HG03342 (cell line): ENCODE measurements around the gene TMEM131L.

Experiments used
- ATAC-seq: cut with Tn5 transposase; IDR thresholded peaks from one replicate; pipeline ENCODE4 v1.9.1; 2021; ENCODE audit warnings: mild to moderate bottlenecking, moderate library complexity; ENCODE audit not compliant: unreplicated experiment

The TMEM131L gene

GRCh38 chr4:153570228-153570973 is 104.2 kb downstream of the TMEM131L start:
- ATAC-seq: peak; percentile 58

- ATAC-seq: no peak
Observed at GRCh38 chr4:153571006-153571545, 104.9 kb downstream of the TMEM131L start.

- ATAC-seq: no peak
Observed at GRCh38 chr4:153572609-153573008, 106.4 kb downstream of the TMEM131L start.

- ATAC-seq: no peak
Observed at GRCh38 chr4:153573221-153573620, 107.1 kb downstream of the TMEM131L start.

GRCh38 chr4:153573881-153574802 is 108.0 kb downstream of the TMEM131L start:
- ATAC-seq: peak; percentile 46

GRCh38 chr4:153576443-153576774 is 110.2 kb downstream of the TMEM131L start:
- no peak for ATAC-seq

- ATAC-seq: no peak
Observed at GRCh38 chr4:153577053-153577452, 110.9 kb downstream of the TMEM131L start.

GRCh38 chr4:153579410-153579809 is 113.2 kb downstream of the TMEM131L start:
- ATAC-seq: no peak

GRCh38 chr4:153579872-153580271 is 113.7 kb downstream of the TMEM131L start:
- no peak for ATAC-seq

GRCh38 chr4:153582954-153583702 is 117.0 kb downstream of the TMEM131L start:
- ATAC-seq: no peak

- ATAC-seq: no peak
Observed at GRCh38 chr4:153585026-153585425, 118.9 kb downstream of the TMEM131L start.

- no peak for ATAC-seq
Observed at GRCh38 chr4:153589703-153590595, 123.8 kb downstream of the TMEM131L start.

- ATAC-seq: no peak
Observed at GRCh38 chr4:153591441-153591840, 125.3 kb downstream of the TMEM131L start.

- ATAC-seq: no peak
Observed at GRCh38 chr4:153592064-153592463, 125.9 kb downstream of the TMEM131L start.

- ATAC-seq: no peak
Observed at GRCh38 chr4:153593161-153593560, 127.0 kb downstream of the TMEM131L start.

- no peak for ATAC-seq
Observed at GRCh38 chr4:153594210-153594609, 128.1 kb downstream of the TMEM131L start.

GRCh38 chr4:153595894-153596601 is 129.9 kb downstream of the TMEM131L start:
- ATAC-seq: no peak

GRCh38 chr4:153602758-153603157 is 136.6 kb downstream of the TMEM131L start:
- ATAC-seq: no peak

- ATAC-seq: no peak
Observed at GRCh38 chr4:153603258-153603657, 137.1 kb downstream of the TMEM131L start.
